H1 (cell line): ENCODE results near the gene GPR139. TPM values are rescaled to one million over a fixed set of nuclear protein-coding genes. Genes with fewer than 3 reads are reported as not detected.

ENCODE experiments used
- CBX5 ChIP-seq: fragments of 300-800, 300-1000 bp; sonication (generic); IDR thresholded peaks from 2 replicates; pipeline ENCODE4 v1.7.1; 2016; ENCODE audit warnings: antibody characterized with exemption, low read length, low read depth
- POU5F1 ChIP-seq: IDR thresholded peaks from 2 replicates; pipeline ENCODE4 v1.6.1; 2011; ENCODE audit warnings: low read depth, mild to moderate bottlenecking, low read length, moderate library complexity
- polyA plus RNA-seq, 7 experiments: library from polyadenylated mRNA; depleted of rRNA in 3 of 7; stranded (reverse) in 5 of 7; unstranded in 2 of 7; fragments of >200 nt in 5 of 7; fragments of 200-250 nt in 2 of 7; gene quantifications; 1 replicate in 5 of 7; 2 replicates in 1 of 7; 4 replicates in 1 of 7; pipeline versions ENCODE4 v1.2.1 to v1.2.3, GENCODE V29; 2011 to 2013; ENCODE audit warnings: missing spikeins in 2 of 7, mixed read lengths in 2 of 7
- total RNA-seq: library from RNA; stranded (reverse); fragmentation: NEBNext Ultra II Directional; extraction: Animal tissue kit (Norgen Biotek cat#: 25700); gene quantifications from 2 replicates; pipeline ENCODE4 v1.2.1, GENCODE V29; 2021

Gene GPR139
- total and polyA plus RNA-seq, 2 of the 8 experiments (the other 6 are each of a cell fraction or from before 2014, with no cell fraction given) = 0.84 to 2.2 TPM

DNA sequence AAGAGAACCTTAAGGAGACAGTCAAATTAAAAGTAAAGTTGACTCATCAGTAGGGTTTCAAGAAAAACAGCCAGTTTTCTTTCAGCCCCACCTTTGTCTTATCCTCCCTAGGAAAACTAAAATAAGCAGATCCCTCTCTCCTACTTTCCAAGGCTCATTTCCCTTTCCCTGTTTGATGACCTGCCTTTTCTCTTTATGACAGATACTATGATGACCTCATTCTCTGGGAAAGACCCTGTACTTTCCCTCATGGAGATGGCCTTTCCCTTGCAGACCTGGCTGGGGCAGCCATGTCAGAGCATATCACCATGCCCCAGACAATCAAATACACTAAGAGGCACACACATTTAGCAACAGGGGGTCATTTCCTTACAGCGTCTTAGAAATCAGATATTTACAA is 53.6 kb downstream of the GPR139 start (continued):
- TF ChIP-seq CBX5 (no peak), POU5F1 (no peak)
- TF ChIP-seq, all 59 proteins: peak for 0
